DMS 273 treated with DMSO at 0.1 percent for 48 hours (cell line): ENCODE data around the gene DUSP12.
"Not testable (repeated sequence)": the region's sequence is repeated elsewhere in the genome, so short reads cannot be mapped to it uniquely, and the experiment has no call there.

Source experiments
- DNase-seq: peaks from one replicate; lab custom pipeline; 2025; lab: John Stamatoyannopoulos, UW

DUSP12 gene

GRCh38 chr1:161749509-161750407 is at the start of gene DUSP12:
TSS of gene DUSP12 (plus strand) at chr1:161749786. CDS start at chr1:161749802, 16 bp downstream.
- DNase-seq = peak; percentile 92

GRCh38 chr1:161702250-161702649 is 47.3 kb upstream of the DUSP12 start:
- DNase-seq = no peak

GRCh38 chr1:161705537-161705936 is 44.0 kb upstream of the DUSP12 start:
- no peak for DNase-seq

DNA sequence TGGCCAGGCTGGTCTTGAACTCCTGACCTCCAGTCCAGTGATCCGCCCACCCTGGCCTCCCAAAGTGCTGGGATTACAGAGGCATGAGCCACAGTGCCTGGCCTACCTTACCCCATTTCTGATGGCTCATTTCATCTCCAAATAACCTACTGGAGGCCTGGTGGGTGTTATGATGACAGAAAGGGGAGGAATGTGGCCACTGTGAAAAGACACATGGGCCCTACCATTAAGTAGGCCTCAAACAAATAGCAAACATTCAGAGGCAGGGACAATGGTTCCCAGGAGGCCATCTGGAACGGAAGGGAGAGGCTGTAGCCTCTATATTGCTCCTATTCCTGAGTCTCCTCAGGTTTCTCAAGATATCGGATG is 43.5 kb upstream of the DUSP12 start:
- no peak for DNase-seq

DNA sequence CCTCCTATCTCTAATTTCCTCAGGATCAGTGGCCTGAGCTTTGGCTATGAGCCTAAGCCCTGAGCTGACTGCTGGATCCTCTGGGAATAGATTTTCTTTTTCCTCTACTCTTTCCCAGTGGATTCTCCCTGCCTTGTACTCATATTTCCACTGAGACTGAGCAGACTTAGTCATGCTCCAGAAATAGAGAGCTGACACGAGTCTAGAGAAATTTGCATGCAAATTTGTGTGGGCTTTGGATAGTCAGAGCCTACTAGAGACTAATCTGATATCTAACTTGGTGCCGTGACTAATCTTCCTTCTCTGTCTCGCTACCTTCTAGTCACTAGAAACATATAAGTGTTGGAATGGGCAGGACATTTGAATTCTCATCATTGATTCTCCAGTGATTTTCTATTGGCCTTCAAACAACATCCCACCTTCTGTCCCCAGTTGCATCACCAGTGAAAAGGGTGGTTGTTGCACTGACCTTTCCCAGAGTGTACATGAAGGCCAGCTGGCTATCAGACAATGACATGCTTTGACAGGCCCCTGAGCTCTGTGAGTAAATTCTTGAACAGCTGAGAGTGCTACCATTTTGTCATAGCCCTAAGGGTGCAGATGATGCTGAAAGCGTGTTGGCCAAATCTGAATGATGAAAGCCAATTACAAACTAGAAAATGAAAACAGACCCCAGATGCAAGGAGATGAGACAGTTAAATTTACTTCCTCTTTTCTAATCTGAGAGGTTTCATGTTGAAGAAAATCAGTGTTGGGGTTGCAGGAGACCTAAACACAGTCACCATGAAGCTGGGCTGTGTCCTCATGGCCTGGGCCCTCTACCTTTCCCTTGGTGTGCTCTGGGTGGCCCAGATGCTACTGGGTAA is 42.9 kb upstream of the DUSP12 start, which contains the start of gene FCRLA:
Gene FCRLA, plus strand, starts transcription at position 748 of the 866 bp plus-strand sequence. Its CDS starts 36 bp downstream, at position 784.
- no peak for DNase-seq

DNA sequence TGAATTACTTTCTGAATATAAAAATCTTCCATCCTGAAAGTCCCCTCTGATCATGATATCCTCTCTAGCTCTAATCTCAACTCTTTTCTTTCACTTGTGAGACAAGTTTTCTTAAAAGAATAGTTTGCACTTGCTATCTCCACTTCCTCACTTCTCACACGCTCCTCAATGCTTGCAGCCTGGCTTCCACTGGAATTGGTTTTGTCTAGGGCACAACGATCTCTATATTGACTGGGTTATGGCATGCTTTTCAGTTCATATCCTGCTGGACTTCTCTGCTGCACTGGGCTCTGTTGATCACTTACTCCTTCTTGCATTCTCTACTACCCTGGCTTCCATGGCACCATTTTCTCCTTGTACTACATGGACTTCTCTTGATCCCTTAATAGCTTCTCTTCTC is 42.1 kb upstream of the DUSP12 start:
- DNase-seq = no peak

- no peak for DNase-seq
Observed at GRCh38 chr1:161709373-161709772, 40.2 kb upstream of the DUSP12 start.

DNA sequence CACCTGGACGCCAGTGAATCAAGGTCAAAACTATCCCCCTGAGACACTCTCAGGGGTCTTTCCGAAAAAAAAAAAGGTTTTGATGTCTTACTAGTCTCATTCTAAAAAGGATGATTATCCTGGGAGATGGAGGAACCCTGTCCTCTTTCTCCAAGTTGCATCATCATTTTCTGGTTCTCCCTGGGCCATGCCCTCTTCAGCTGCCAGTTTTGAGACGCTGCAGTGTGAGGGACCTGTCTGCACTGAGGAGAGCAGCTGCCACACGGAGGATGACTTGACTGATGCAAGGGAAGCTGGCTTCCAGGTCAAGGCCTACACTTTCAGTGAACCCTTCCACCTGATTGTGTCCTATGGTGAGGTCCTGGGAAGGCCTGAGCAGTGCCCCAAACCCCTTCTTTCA is 39.0 kb upstream of the DUSP12 start:
- DNase-seq = no peak

DNA sequence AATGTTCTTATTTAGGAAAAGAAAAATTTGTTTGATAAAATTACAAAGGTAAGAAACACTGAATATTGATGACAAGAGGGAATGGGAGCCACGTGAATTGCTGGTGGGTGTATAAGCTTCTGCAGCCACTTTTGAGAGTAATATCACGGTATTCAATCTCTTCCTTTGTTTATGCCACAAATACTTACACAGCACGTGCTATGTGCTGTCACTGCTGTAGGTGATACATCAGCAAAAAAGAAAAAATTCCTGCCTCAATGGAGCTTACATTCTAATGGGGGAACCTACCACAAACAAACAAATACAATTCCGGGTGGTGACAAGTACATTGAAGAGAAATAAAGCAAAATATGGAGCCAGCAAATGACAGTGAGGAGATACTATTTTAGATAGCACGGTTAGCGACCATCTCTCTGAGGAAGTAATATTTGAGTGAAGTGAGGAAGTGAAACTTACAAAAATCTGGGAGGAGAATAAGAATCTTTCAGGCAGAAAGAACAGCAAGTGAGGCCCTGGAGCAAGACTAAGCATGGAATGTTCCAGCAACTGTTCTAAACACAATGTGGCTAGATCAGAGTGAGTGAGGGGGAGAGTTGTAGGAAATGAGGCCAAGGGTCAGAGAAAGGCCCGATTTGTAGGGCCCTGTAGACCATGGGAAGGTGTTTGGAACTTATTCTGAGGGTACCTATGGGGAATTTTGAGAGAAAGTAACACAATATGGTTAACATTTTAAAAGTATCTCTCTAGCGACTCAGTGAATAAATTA is 30.8 kb upstream of the DUSP12 start:
- no peak for DNase-seq

DNA sequence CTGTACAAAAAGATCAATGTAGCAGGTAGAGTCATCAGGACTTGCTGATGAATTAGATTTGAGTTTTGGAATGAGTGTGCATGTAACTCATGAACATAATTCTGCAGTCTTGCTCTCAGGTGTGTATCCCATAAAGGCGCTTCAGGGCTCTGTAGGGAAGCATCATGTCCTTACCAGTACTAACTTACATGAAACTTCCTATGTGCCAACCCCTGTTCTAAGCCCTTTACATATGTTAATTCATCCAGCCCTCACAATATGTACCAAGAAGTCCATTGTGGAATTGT is 30.3 kb upstream of the DUSP12 start:
- no peak for DNase-seq

- DNase-seq = no peak
Observed at GRCh38 chr1:161720422-161720821, 29.2 kb upstream of the DUSP12 start.

GRCh38 chr1:161720956-161721737 is 28.4 kb upstream of the DUSP12 start, which contains the start of gene FCRLB:
TSS of gene FCRLB (plus strand) at chr1:161721544. CDS start at chr1:161722673, 1,129 bp downstream.
- no peak for DNase-seq

- no peak for DNase-seq
Observed at GRCh38 chr1:161721738-161722343, 27.7 kb upstream of the DUSP12 start.

DNA sequence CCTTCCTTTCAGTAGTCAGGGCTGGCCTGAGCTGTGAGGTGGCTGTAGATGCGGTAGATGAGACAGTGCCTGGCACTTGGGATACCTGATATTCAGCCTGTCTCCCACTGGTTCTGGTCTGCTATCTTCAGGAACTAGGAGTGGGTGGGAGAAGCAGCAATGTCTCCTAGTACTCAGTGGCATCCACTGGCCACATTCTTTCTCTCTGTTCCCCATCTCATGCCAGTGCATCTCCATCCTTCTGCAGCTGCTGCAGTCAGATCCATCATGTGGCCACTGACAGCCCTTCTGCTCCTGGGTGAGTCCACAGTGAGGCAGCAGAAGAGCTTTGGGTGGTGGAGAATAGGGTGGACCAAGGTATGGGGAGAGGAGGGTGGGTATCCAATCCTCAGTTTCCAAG is 27.2 kb upstream of the DUSP12 start:
- DNase-seq = no peak

- DNase-seq = no peak
Observed at GRCh38 chr1:161723459-161724141, 26.0 kb upstream of the DUSP12 start.

DNA sequence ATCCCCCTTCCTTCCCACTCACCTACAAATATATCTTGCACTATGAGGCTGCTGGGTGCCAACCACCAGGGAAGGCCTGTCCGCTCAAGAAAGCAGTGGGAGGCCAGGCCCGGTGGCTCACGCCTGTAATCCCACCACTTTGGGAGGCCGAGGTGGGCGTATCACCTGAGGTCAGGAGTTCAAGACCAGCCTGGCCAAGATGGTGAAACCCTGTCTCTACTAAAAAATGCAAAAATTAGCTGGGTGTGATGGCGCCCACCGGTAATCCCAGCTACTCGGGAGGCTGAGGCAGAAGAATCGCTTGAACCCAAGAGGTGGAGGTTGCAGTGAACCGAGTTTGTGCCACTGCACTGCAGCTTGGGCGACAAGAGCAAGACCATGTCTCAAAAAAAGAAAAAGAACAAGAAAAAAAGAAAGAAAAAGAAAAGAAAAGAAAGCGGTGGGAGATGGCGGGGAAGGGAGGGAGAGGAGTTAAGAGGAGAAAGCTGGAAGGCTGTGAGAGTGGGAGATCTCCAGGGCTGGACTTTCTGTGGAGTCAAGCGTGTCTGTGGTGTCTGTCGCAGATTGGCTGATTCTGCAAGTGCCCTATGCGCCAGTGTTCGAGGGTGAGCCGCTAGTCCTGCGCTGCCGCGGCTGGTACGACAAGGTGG is 24.2 kb upstream of the DUSP12 start:
- not testable (repeated sequence) for DNase-seq

DNA sequence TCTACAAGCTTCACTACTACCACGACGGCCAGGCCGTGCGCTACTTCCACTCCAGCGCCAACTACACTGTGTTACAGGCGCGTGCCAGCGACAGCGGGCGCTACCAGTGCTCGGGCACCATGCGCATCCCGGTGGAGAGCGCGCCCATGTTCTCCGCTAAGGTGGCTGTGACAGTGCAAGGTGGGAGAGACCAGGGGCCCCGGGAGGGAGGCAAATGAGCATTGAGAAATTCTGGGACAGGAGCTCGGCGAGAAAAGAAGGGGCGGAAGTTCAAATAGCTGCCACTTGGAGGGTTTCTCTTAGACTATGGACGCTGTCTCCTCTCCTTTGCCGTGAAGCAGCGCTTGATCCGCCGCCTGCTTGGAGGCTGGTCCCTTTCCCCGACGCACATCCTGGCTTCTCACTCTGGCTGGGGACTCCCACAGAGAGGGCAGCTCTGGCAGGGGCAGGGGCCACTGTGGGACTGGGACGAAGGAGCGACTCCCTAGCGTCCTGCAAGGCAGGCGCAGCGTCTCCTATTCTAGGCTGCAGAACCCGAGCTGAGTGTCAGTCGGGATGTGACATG is 23.6 kb upstream of the DUSP12 start:
- DNase-seq = no peak

- DNase-seq = peak; percentile 47
Observed at GRCh38 chr1:161726473-161727255, 22.9 kb upstream of the DUSP12 start.
